Uterus (tissue), 2 donors: ENCODE results near the gene CCDC57.

Experiments
- CTCF ChIP-seq, 4 experiments: fragments of 200-600 bp in 2 of 4; fragments of 450-650 bp in 2 of 4; sonication (generic) in 2 of 4; IDR thresholded peaks; one replicate each; pipeline ENCODE4 v1.5.1; 2016 to 2019; ENCODE audit warnings: antibody characterized with exemption in 4 of 4, mild to moderate bottlenecking in 2 of 4, moderate library complexity in 1 of 4
- POLR2A ChIP-seq, 2 donors: fragments of 450-650 bp; IDR thresholded peaks; one replicate each; pipeline ENCODE4 v1.6.1; 2016; ENCODE audit warnings: antibody characterized with exemption in 2 of 2, mild to moderate bottlenecking in 1 of 2, moderate library complexity in 1 of 2

GRCh38 chr17:82180776-82181528, 31.7 kb downstream of the CCDC57 start:
- TF ChIP-seq CTCF (IDR thresholded peaks at IDR 0.05) (no peak), POLR2A (IDR thresholded peaks at IDR 0.05) (no peak)
